Tibial artery (tissue), 4 donors: ENCODE measurements around the gene SYNE2.
"Not testable (repeated sequence)": the region's sequence is repeated elsewhere in the genome, so short reads cannot be mapped to it uniquely, and the experiment has no call there.

Source experiments
- DNase-seq, 2 donors: peaks; one replicate each; pipeline ENCODE4 v3.0.0-alpha.2; 2019
- H3K27ac ChIP-seq, 2 donors: fragments of 200-600 bp; sonication (generic) in 1 of 2; 1 replicate in 1 of 2; 2 replicates in 1 of 2; pipeline ENCODE4 v1.5.1; 2018 to 2019; ENCODE audit warnings: mild to moderate bottlenecking in 1 of 2
- H3K27me3 ChIP-seq, 2 donors: fragments of 200-600 bp; sonication (generic) in 1 of 2; one replicate each; pipeline versions ENCODE4 v1.5.1 to v1.6.0; 2016 to 2019
- H3K36me3 ChIP-seq, 3 donors: fragments of 200-600 bp; sonication (generic) in 2 of 3; one replicate each; pipeline ENCODE4 v1.5.1; 2016 to 2019; ENCODE audit warnings: mild to moderate bottlenecking in 2 of 3
- H3K4me1 ChIP-seq, 4 donors: fragments of 200-600 bp; sonication (generic) in 2 of 4; 1 replicate in 3 of 4; 2 replicates in 1 of 4; pipeline ENCODE4 v1.5.1; 2016 to 2019
- H3K4me3 ChIP-seq, 2 donors: fragments of 200-600 bp; sonication (generic) in 1 of 2; 1 replicate in 1 of 2; 2 replicates in 1 of 2; pipeline ENCODE4 v1.5.1; 2018 to 2019; ENCODE audit warnings: mild to moderate bottlenecking in 2 of 2
- H3K9me3 ChIP-seq, 3 donors: fragments of 200-600 bp; sonication (generic) in 1 of 3; one replicate each; pipeline ENCODE4 v1.5.1; 2016 to 2019
- intact Hi-C: fragments of 100-400 bp; cut with DNase I; formaldehyde crosslinking; loops from one replicate; pipeline ENCODE4 v1.15.0; 2023; ENCODE audit warnings: low total_unique reads
- TF ChIP-seq, protein P1 (sequence below), 2 experiments: fragments of 200-600 bp in 1 of 2; fragments of 450-650 bp in 1 of 2; IDR thresholded peaks; one replicate each; pipeline ENCODE4 v1.5.1; 2017 to 2019; ENCODE audit warnings: antibody characterized with exemption in 2 of 2, mild to moderate bottlenecking in 1 of 2, moderate library complexity in 1 of 2

Gene SYNE2

DNA sequence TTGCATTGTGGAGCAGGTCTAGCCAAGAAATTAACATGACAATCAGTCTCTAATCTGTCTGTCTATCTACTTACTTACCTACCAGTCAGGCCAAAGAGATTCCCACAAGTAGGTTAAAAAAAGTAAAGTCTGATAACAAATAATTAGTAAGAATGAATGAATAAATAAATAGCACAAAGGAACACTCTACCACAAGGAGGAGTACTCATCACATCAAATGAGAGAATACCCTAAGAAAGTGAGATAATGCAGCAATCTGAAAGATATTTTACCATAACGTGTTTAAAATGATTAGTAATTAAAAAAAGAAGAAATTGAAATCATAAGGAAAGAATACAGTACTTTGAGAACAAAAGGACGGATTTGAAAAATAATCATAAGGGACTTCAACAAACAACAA, 187.2 kb downstream of the SYNE2 start:
- peaks cover 0 to 14% (median 0%) of the 10 kb centered on the region in 4 donors for H3K4me1 ChIP-seq
- peaks cover 0 to 37% (median 19%) of the 10 kb centered on the region in 3 donors for H3K36me3 ChIP-seq
- intact Hi-C loops: loop anchor here (10.0 kb wide), 1 partner anchor 295 kb away; no protein-coding TSS in a partner anchor
- DNase-seq: no peak
- H3K27ac ChIP-seq: no peak overlapping the region
- no peaks in the 10 kb centered on the region for H3K27me3 ChIP-seq
- TF ChIP-seq, protein P1, sequence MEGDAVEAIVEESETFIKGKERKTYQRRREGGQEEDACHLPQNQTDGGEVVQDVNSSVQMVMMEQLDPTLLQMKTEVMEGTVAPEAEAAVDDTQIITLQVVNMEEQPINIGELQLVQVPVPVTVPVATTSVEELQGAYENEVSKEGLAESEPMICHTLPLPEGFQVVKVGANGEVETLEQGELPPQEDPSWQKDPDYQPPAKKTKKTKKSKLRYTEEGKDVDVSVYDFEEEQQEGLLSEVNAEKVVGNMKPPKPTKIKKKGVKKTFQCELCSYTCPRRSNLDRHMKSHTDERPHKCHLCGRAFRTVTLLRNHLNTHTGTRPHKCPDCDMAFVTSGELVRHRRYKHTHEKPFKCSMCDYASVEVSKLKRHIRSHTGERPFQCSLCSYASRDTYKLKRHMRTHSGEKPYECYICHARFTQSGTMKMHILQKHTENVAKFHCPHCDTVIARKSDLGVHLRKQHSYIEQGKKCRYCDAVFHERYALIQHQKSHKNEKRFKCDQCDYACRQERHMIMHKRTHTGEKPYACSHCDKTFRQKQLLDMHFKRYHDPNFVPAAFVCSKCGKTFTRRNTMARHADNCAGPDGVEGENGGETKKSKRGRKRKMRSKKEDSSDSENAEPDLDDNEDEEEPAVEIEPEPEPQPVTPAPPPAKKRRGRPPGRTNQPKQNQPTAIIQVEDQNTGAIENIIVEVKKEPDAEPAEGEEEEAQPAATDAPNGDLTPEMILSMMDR (IDR thresholded peaks at IDR 0.05): peak in 1 of 2 experiments; percentile 25
- H3K4me3 ChIP-seq: no peak overlapping the region
- peaks cover 0 to 10% (median 0%) of the 10 kb centered on the region in 3 donors for H3K9me3 ChIP-seq

DNA sequence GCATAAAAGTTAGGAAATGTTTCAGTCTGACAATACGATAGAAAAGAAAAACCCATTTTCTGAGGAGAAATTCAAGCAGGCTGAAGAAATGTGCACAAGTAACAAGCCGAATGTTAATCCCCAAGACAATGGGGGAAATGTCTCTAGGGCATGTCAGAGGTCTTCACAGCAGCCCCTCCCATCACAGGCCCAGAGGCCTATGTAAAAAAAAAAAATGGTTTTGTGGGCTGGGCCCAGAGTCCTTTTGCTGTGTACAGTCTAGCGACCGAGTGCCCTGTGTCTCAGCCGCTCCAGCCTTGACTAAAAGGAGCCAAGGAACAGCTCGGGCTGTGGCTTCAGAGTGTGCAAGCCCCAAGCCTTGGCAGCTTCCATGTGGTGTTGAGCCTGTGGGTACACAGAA, 190.5 kb downstream of the SYNE2 start:
- intact Hi-C loops: loop anchor here (10.0 kb wide), 1 partner anchor 292 kb away; no protein-coding TSS in a partner anchor

DNA sequence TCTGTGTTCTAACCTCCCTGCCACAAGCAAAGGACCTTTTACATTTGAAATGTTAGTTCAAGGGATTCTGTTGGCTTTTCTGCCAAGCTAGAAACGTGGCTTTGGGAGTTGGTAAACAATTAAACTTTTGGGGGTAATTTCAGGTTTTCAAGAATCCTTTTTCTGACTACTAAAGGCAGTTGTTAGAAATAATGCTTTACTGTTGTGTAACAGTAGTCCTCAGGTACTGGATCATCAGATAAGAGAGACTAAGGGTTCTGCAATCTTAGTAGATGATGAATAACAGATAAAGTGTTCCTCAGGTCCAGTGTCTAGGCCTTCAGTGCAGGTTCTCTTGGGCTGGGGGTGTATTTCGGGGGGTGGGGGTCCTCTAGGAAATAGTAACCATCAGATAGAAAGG, 192.3 kb downstream of the SYNE2 start:
- TF ChIP-seq, protein P1 (IDR thresholded peaks at IDR 0.05): no peak
- no peaks in the 10 kb centered on the region for H3K27me3 ChIP-seq
- DNase-seq: no peak
- H3K9me3 ChIP-seq: peaks cover 0 to 10% (median 0%) of the 10 kb centered on the region in 3 donors
- intact Hi-C loops: loop anchor here (10.0 kb wide), 1 partner anchor 290 kb away; no protein-coding TSS in a partner anchor
- H3K4me1 ChIP-seq: peaks cover 0 to 2% (median 0%) of the 10 kb centered on the region in 4 donors
- peaks cover 11 to 67% (median 22%) of the 10 kb centered on the region in 3 donors for H3K36me3 ChIP-seq
- no peak overlapping the region for H3K27ac ChIP-seq
- no peak overlapping the region for H3K4me3 ChIP-seq

More for the DNA sequence above, 190.5 kb downstream of the SYNE2 start:
- H3K4me3 ChIP-seq, H3K27ac ChIP-seq, H3K9me3 ChIP-seq, H3K27me3 ChIP-seq, DNase-seq, H3K4me1 ChIP-seq: not testable (repeated sequence)
- peaks cover 6 to 58% (median 17%) of the 10 kb centered on the region in 3 donors for H3K36me3 ChIP-seq

DNA sequence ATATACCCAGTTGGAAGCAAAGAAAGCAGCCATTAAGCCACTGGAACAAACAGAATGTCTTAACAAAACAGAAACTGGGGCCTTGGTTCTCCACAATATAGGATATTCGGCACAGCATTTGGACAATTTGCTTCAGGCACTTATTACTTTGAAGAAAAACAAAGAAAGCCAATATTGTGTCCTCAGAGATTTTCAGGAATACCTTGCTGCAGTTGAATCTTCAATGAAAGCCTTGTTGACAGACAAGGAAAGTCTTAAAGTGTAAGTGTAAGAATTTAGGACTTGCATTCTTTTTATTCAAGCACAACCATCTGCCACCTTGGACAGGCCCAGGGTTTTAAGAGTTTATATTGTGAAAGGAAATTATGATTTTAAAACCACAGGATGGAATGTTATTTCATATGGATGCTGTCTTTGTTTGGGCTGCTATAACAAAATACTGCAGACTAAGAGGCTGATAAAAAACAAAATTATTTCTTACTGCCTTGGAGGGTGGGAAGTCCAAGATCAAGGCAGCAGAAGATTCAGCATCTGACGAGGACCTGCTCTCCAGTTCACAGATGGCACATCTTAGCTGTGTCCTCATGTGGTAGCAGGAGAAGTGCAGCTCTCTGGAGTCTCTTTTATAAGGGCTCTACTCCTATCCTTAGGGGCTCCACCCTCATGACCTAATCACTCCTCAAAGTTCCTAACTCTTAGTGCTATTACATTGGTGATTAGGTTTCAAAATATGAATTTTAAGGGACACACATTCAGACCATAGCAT, 197.0 kb downstream of the SYNE2 start:
- intact Hi-C loops: loop anchor here (10.0 kb wide), 1 partner anchor 285 kb away; no protein-coding TSS in a partner anchor
- peaks cover 0 to 22% (median 5%) of the 10 kb centered on the region in 4 donors for H3K4me1 ChIP-seq
- no peaks in the 10 kb centered on the region for H3K27me3 ChIP-seq
- H3K4me3 ChIP-seq: no peak overlapping the region
- H3K9me3 ChIP-seq: no peaks in the 10 kb centered on the region
- peaks cover 16 to 64% (median 17%) of the 10 kb centered on the region in 3 donors for H3K36me3 ChIP-seq
- H3K27ac ChIP-seq: no peak overlapping the region
- TF ChIP-seq, protein P1 (IDR thresholded peaks at IDR 0.05): no peak
- no peak for DNase-seq

DNA sequence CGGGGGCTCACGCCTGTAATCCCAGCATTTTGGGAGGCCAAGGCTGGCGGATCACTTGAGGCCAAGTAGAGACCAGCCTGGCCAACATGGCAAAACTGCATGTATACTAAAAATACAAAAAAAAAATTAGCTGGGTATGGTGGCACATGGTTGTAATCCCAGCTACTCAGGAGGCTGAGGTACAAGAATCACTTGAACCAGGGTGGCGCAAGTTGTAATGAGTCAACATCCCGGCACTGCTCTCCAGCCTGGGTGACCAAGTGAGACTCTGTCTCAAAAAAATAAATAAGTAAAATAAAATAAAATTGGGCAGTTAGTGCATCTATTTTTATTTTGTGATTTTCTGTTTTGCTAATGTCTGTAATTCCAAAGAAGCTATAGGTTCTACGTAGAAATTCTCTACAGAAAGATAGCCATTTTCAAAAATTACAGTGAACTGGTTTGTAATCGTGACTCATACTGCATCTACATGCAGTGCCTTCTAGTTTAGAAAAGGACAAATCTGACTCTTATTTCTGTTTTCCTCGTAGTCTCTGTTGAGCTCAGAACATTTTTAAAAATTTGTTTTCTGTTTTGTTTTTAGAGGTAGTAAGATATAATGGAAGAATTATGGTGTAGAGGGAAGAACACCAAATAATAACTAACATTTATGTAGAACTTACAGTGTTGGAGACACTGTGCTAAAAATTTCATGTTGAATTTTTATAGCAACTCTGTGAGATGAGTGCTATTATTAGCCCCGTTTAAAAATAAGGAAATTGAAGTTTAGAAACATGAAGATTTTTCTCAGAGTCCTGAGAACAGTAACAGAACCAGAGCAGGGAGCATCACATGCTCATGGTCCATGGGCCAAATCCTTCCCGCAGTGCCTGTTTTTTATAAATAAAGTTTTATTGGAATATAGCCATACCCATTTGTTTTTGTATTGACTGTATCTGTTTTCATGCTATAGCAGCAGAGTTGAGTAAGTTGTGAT, 201.2 kb downstream of the SYNE2 start:
- no peak overlapping the region for H3K4me3 ChIP-seq
- peak overlapping the region; percentile 69 to 73 for H3K27ac ChIP-seq
- intact Hi-C loops: no loop called here
- H3K4me1 ChIP-seq: peaks cover 0 to 29% (median 5%) of the 10 kb centered on the region in 4 donors
- TF ChIP-seq, protein P1 (IDR thresholded peaks at IDR 0.05): no peak
- no peaks in the 10 kb centered on the region for H3K27me3 ChIP-seq
- peaks cover 16 to 32% (median 22%) of the 10 kb centered on the region in 3 donors for H3K36me3 ChIP-seq
- DNase-seq: peak in 1 of 2 donors; percentile 66
- H3K9me3 ChIP-seq: no peaks in the 10 kb centered on the region
